ENCODE results near the gene PMM2. TPM values are rescaled to one million over a fixed set of nuclear protein-coding genes. Genes with fewer than 3 reads are reported as not detected.

The PMM2 gene
- total RNA-seq, 1 experiment from 2014 or later: 58.4 TPM

GRCh38 chr16:8768283-8768682, 29.4 kb upstream of the PMM2 start:
- Histone ChIP-seq H3K27ac (ENCODE audit: low read length) (no peak overlapping the region), H3K9me3 (ENCODE audit: control insufficient read depth, insufficient read depth, low read depth, low read length) (no peaks in the 10 kb centered on the region), H3K4me1 (ENCODE audit: control insufficient read depth, insufficient read depth, low read length) (no peaks in the 10 kb centered on the region), H3K36me3 (ENCODE audit: control insufficient read depth, insufficient read depth, low read length) (no peaks in the 10 kb centered on the region), H3K4me3 (ENCODE audit: low read depth in 2 of 2, low read length in 2 of 2) (no peak overlapping the region), H3K27me3 (ENCODE audit: control insufficient read depth, insufficient read depth, low read length) (no peaks in the 10 kb centered on the region)
- in situ Hi-C loops (cut with HindIII; ENCODE audit: low pct_unique_long_range_greater_than_20kb, low sequenced_read_pairs): no loop called here
- DNase-seq (ENCODE audit: low read depth, low spot score) (no peak), ATAC-seq (no peak)
- BruUV-seq (replicated peaks): no TSS peak
- ChIA-PET CTCF (no interaction called here), POLR2A (no interaction called here)
- TF ChIP-seq TCF7L2 (IDR thresholded peaks at IDR 0.05; ENCODE audit: low read depth, low read length) (no peak), CTCF (IDR thresholded peaks at IDR 0.05) (no peak), SIN3A (IDR thresholded peaks at IDR 0.05; ENCODE audit: borderline replicate concordance, insufficient read depth, low read depth, low read length) (no peak), POLR2AphosphoS5 (IDR thresholded peaks at IDR 0.05; ENCODE audit: low read depth, low read length) (no peak), REST (IDR thresholded peaks at IDR 0.05; ENCODE audit: insufficient read depth in 1 of 2, low read depth in 2 of 2, low read length in 1 of 2) (no peak)
- intact Hi-C loops (cut with micrococcal nuclease; ENCODE audit: unreplicated experiment): no loop called here

DNA sequence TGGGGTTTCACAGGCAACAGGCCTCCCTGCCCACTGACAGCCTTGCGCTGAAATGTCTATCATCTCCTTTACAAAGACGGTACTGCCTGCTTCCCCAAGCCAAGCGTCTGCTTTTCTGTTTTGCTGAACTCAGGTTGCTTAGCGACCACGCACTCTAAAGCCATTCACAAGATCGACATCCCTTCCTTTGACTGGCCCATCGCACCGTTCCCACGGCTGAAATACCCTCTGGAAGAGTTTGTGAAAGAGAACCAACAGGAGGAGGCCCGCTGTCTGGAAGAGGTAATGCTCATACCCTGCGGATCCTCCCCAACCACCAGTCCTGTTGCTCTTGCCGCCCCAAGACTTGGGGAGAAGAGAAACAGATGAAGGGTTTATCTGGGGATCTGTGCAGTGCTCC, 28.9 kb upstream of the PMM2 start:
- no peak for DNase-seq (ENCODE audit: low read depth, low spot score)
- Histone ChIP-seq H3K4me1 (ENCODE audit: control insufficient read depth, insufficient read depth, low read length) (no peaks in the 10 kb centered on the region), H3K36me3 (ENCODE audit: control insufficient read depth, insufficient read depth, low read length) (no peaks in the 10 kb centered on the region), H3K27me3 (ENCODE audit: control insufficient read depth, insufficient read depth, low read length) (no peaks in the 10 kb centered on the region), H3K9me3 (ENCODE audit: control insufficient read depth, insufficient read depth, low read depth, low read length) (no peaks in the 10 kb centered on the region), H3K4me3 (ENCODE audit: low read depth in 2 of 2, low read length in 2 of 2) (no peak overlapping the region), H3K27ac (ENCODE audit: low read length) (no peak overlapping the region)
- BruUV-seq (replicated peaks): no TSS peak
- intact Hi-C loops (cut with micrococcal nuclease; ENCODE audit: unreplicated experiment): no loop called here
- no peak for ATAC-seq
- ChIA-PET CTCF (no interaction called here), POLR2A (no interaction called here)
- TF ChIP-seq POLR2AphosphoS5 (IDR thresholded peaks at IDR 0.05; ENCODE audit: low read depth, low read length) (no peak), SIN3A (IDR thresholded peaks at IDR 0.05; ENCODE audit: borderline replicate concordance, insufficient read depth, low read depth, low read length) (no peak), CTCF (IDR thresholded peaks at IDR 0.05) (no peak), REST (IDR thresholded peaks at IDR 0.05; ENCODE audit: insufficient read depth in 1 of 2, low read depth in 2 of 2, low read length in 1 of 2) (no peak), TCF7L2 (IDR thresholded peaks at IDR 0.05; ENCODE audit: low read depth, low read length) (no peak)
- in situ Hi-C loops (cut with HindIII; ENCODE audit: low pct_unique_long_range_greater_than_20kb, low sequenced_read_pairs): no loop called here
